ENCODE results near the gene UTP18. TPM values are rescaled to one million over a fixed set of nuclear protein-coding genes. Genes with fewer than 3 reads are reported as not detected.

The UTP18 gene
- total and polyA plus RNA-seq, 9 of the 15 experiments (the other 6 are each of a cell fraction or from before 2014, with no cell fraction given), result 31.1 to 99.2 (median 66.7) TPM

- no peak for TF ChIP-seq HOMEZ (CRISPR knock-in tag; IDR thresholded peaks at IDR 0.05)
- TF ChIP-seq SP1 (CRISPR knock-in tag; IDR thresholded peaks at IDR 0.05), result peak; percentile 8; the same call in 1 of the 2 replicates
- 0 out of 2 replicates have a peak, but pooled peaks have one; percentile 9 for TF ChIP-seq CTBP1 (IDR thresholded peaks at IDR 0.05; ENCODE audit: borderline replicate concordance)
- TF ChIP-seq SAFB (IDR thresholded peaks at IDR 0.05; ENCODE audit: borderline replicate concordance, low read depth, low read length), result no peak
- TF ChIP-seq L3MBTL2 (IDR thresholded peaks at IDR 0.05), result no peak
- no peak for TF ChIP-seq PURB (CRISPR knock-in tag; IDR thresholded peaks at IDR 0.05; ENCODE audit: low read depth)
- TF ChIP-seq ZBTB17 (CRISPR knock-in tag; IDR thresholded peaks at IDR 0.05), result peak; percentile 80
- TF ChIP-seq, protein P1, sequence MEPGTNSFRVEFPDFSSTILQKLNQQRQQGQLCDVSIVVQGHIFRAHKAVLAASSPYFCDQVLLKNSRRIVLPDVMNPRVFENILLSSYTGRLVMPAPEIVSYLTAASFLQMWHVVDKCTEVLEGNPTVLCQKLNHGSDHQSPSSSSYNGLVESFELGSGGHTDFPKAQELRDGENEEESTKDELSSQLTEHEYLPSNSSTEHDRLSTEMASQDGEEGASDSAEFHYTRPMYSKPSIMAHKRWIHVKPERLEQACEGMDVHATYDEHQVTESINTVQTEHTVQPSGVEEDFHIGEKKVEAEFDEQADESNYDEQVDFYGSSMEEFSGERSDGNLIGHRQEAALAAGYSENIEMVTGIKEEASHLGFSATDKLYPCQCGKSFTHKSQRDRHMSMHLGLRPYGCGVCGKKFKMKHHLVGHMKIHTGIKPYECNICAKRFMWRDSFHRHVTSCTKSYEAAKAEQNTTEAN (CRISPR knock-in tag; IDR thresholded peaks at IDR 0.05), result no peak
- TF ChIP-seq ZFX (CRISPR knock-in tag; IDR thresholded peaks at IDR 0.05), result 0 out of 2 replicates have a peak, but pooled peaks have one; percentile 25
- TF ChIP-seq ZBTB12 (CRISPR knock-in tag; IDR thresholded peaks at IDR 0.05), result no peak
- no peak for TF ChIP-seq ESRRA (IDR thresholded peaks at IDR 0.05; ENCODE audit: borderline replicate concordance, low read depth)
- TF ChIP-seq THAP12 (CRISPR knock-in tag; IDR thresholded peaks at IDR 0.05), result no peak
- TF ChIP-seq, protein P2, sequence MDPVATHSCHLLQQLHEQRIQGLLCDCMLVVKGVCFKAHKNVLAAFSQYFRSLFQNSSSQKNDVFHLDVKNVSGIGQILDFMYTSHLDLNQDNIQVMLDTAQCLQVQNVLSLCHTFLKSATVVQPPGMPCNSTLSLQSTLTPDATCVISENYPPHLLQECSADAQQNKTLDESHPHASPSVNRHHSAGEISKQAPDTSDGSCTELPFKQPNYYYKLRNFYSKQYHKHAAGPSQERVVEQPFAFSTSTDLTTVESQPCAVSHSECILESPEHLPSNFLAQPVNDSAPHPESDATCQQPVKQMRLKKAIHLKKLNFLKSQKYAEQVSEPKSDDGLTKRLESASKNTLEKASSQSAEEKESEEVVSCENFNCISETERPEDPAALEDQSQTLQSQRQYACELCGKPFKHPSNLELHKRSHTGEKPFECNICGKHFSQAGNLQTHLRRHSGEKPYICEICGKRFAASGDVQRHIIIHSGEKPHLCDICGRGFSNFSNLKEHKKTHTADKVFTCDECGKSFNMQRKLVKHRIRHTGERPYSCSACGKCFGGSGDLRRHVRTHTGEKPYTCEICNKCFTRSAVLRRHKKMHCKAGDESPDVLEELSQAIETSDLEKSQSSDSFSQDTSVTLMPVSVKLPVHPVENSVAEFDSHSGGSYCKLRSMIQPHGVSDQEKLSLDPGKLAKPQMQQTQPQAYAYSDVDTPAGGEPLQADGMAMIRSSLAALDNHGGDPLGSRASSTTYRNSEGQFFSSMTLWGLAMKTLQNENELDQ (CRISPR knock-in tag; IDR thresholded peaks at IDR 0.05; ENCODE audit: borderline replicate concordance), result no peak
- TF ChIP-seq TGIF2 (CRISPR knock-in tag; IDR thresholded peaks at IDR 0.05), result no peak
- no peak for TF ChIP-seq NFYB (IDR thresholded peaks at IDR 0.05; ENCODE audit: extremely low read depth, insufficient read length)
- no peak for TF ChIP-seq HDAC1 (IDR thresholded peaks at IDR 0.05)
- TF ChIP-seq FOXA3 (CRISPR knock-in tag; conservative IDR thresholded peaks at IDR 0.05 in 1 of 2, IDR thresholded peaks at IDR 0.05 in 1 of 2), result no peak
- no peak for TF ChIP-seq NR1H2 (CRISPR knock-in tag; IDR thresholded peaks at IDR 0.05)
Measured at GRCh38 chr17:51261024-51261963, 948 bp downstream of the UTP18 start (continued).
